K562 (cell line): ENCODE data around the gene GLI1. TPM values are rescaled to one million over a fixed set of nuclear protein-coding genes. Genes with fewer than 3 reads are reported as not detected.

ENCODE experiments used
- CHD7 ChIP-seq: fragments of 200-600 bp; sonication (generic); IDR thresholded peaks from one replicate; pipeline ENCODE4 v1.6.1; 2012; ENCODE audit warnings: mild to moderate bottlenecking, low read depth, low read length, inconsistent platforms
- ETS1 ChIP-seq: conservative IDR thresholded peaks from 2 replicates; pipeline ENCODE4 v1.6.1; 2011; ENCODE audit warnings: low read depth, mild to moderate bottlenecking, low read length; ENCODE audit not compliant: control insufficient read depth
- KAT7 ChIP-seq: sonication (generic); formaldehyde crosslinking; IDR thresholded peaks from 2 replicates; pipeline ENCODE4 v1.8.0; 2022; ENCODE audit warnings: missing genetic modification reagents, mild to moderate bottlenecking, borderline replicate concordance
- NFRKB ChIP-seq: fragments of 450-650 bp; IDR thresholded peaks from 2 replicates; pipeline ENCODE4 v1.6.1; 2016; ENCODE audit warnings: low read depth
- RUNX1 ChIP-seq: sonication (generic); IDR thresholded peaks from 2 replicates; pipeline ENCODE4 v1.6.1; 2016; ENCODE audit warnings: antibody characterized with exemption, low read depth
- TBP ChIP-seq: optimal IDR thresholded peaks from 2 replicates; pipeline ENCODE3; 2011; ENCODE audit warnings: low read depth, low read length, improper control_type of control experiment
- XRCC3 ChIP-seq: fragments of 450-650 bp; IDR thresholded peaks from 2 replicates; pipeline ENCODE4 v1.6.1; 2017; ENCODE audit warnings: mild to moderate bottlenecking, moderate library complexity
- ZNF707 ChIP-seq: fragments of 250-450 bp; sonication (Bioruptor Pico); conservative IDR thresholded peaks from 2 replicates; pipeline ENCODE4 v1.8.0; 2022; ENCODE audit warnings: inconsistent platforms, mild to moderate bottlenecking, moderate library complexity
- ZNF764 ChIP-seq: fragments of 250-450 bp; sonication (Bioruptor Pico); IDR thresholded peaks from 2 replicates; pipeline ENCODE4 v1.4.0; 2020; ENCODE audit warnings: low read depth, mild to moderate bottlenecking, moderate library complexity
- ZNF77 ChIP-seq: fragments of 250-450 bp; sonication (Bioruptor Pico); IDR thresholded peaks from 2 replicates; pipeline ENCODE4 v1.5.0; 2020
- ZZZ3 ChIP-seq: fragments of 450-650 bp; IDR thresholded peaks from 2 replicates; pipeline ENCODE4 v1.6.1; 2016; ENCODE audit warnings: antibody characterized with exemption, mild to moderate bottlenecking, moderate library complexity
- polyA plus RNA-seq, 8 experiments: library from polyadenylated mRNA; depleted of rRNA in 4 of 8; stranded (reverse) in 5 of 8; unstranded in 3 of 8; fragments of >200 nt; fragmentation: Nextera tagmentation in 2 of 8; fragmentation: Illumina TruSeq in 1 of 8; extraction: Ambion mirVana in 2 of 8; extraction: Trizol in 1 of 8; gene quantifications; 2 replicates each; pipeline versions ENCODE4 v1.2.1 to v1.2.3, GENCODE V29; 2011 to 2014; ENCODE audit warnings: inconsistent platforms in 1 of 8, missing spikeins in 1 of 8
- total RNA-seq, 7 experiments: library from RNA; depleted of rRNA in 6 of 7; stranded (reverse); fragments of >200 nt in 6 of 7; fragmentation: Illumina TruSeq in 2 of 7; extraction: Trizol in 2 of 7; gene quantifications; 2 replicates each; pipeline versions ENCODE4 v1.2.1 to v1.2.3, GENCODE V29; 2011 to 2021; ENCODE audit warnings: low replicate concordance in 1 of 7
- TF ChIP-seq, protein P1 (sequence below): fragments of 150-350 bp; IDR thresholded peaks from 2 replicates; pipeline ENCODE4 v1.6.1; 2014; ENCODE audit warnings: low read depth, mild to moderate bottlenecking, low read length, borderline replicate concordance

Gene GLI1
- total and polyA plus RNA-seq, 9 of the 15 experiments (the other 6 are each of a cell fraction or from before 2014, with no cell fraction given), result 0.24 to 3.7 (median 0.61) TPM

DNA sequence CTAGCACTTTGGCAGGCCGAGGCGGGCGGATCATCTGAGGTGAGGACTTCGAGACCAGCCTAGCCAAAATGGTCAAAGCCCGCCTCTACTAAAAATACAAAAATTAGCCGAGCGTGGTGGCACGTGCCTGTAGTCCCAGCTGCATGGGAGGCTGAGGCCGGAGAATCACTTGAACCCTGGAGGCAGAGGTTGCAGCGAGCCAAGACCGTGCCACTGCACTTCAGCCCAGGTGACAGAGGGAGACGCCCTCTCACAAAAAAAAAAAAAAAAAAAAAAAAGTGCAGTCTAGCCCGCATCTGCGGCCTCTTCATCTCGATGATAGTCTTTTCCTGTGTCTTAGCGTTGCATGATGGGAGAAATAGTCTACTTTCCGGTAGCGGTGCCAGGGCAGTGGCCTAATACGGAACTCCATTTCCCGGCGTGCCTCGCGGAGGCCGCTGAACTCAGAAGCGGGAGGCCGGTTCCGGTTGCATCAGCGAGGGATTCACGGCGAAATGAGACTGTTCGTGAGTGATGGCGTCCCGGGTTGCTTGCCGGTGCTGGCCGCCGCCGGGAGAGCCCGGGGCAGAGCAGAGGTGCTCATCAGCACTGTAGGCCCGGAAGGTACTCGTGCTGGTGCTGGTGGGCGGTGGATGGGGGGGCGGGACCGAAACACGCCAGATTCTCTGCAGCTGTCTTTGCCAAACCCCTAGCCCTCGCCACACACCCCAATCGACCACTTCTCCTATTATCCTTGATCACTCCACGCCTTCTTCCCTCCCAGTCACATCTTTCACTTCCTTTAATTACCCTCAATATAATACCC lies 28.2 kb downstream of the GLI1 start, which contains the start of gene MARS1 (continued):
- TF ChIP-seq, protein P1, sequence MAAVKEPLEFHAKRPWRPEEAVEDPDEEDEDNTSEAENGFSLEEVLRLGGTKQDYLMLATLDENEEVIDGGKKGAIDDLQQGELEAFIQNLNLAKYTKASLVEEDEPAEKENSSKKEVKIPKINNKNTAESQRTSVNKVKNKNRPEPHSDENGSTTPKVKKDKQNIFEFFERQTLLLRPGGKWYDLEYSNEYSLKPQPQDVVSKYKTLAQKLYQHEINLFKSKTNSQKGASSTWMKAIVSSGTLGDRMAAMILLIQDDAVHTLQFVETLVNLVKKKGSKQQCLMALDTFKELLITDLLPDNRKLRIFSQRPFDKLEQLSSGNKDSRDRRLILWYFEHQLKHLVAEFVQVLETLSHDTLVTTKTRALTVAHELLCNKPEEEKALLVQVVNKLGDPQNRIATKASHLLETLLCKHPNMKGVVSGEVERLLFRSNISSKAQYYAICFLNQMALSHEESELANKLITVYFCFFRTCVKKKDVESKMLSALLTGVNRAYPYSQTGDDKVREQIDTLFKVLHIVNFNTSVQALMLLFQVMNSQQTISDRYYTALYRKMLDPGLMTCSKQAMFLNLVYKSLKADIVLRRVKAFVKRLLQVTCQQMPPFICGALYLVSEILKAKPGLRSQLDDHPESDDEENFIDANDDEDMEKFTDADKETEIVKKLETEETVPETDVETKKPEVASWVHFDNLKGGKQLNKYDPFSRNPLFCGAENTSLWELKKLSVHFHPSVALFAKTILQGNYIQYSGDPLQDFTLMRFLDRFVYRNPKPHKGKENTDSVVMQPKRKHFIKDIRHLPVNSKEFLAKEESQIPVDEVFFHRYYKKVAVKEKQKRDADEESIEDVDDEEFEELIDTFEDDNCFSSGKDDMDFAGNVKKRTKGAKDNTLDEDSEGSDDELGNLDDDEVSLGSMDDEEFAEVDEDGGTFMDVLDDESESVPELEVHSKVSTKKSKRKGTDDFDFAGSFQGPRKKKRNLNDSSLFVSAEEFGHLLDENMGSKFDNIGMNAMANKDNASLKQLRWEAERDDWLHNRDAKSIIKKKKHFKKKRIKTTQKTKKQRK, result no peak
- TF ChIP-seq TBP, result peak; percentile 75
- no peak for TF ChIP-seq RUNX1
- TF ChIP-seq ZNF77 (CRISPR knock-in tag), result no peak
- peak; percentile 86 for TF ChIP-seq NFRKB
- TF ChIP-seq ZZZ3, result no peak
- no peak for TF ChIP-seq XRCC3
- no peak for TF ChIP-seq ZNF707 (CRISPR knock-in tag)
- no peak for TF ChIP-seq ZNF764 (CRISPR knock-in tag)
- TF ChIP-seq CHD7, result no peak
- TF ChIP-seq KAT7 (CRISPR knock-in tag), result no peak
- TF ChIP-seq ETS1, result peak; percentile 94
